K562 (cell line): Measurements from ENCODE around the gene RPS6KA4. TPM values are rescaled to one million over a fixed set of nuclear protein-coding genes. Genes with fewer than 3 reads are reported as not detected.

Experiments used
- ARNT ChIP-seq, 2 experiments: fragments of 450-650 bp; IDR thresholded peaks; 2 replicates each; pipeline ENCODE4 v1.6.1; 2016; ENCODE audit warnings: mild to moderate bottlenecking in 1 of 2
- BCOR ChIP-seq: fragments of 450-650 bp; IDR thresholded peaks from 2 replicates; pipeline ENCODE4 v1.6.1; 2016
- BMI1 ChIP-seq: fragments of 150-350 bp; IDR thresholded peaks from 2 replicates; pipeline ENCODE4 v1.6.1; 2014; ENCODE audit warnings: low read length
- BRD9 ChIP-seq: fragments of 450-650 bp; IDR thresholded peaks from 2 replicates; pipeline ENCODE4 v1.6.1; 2018; ENCODE audit warnings: low read depth; ENCODE audit not compliant: partially characterized antibody
- CBX1 ChIP-seq: sonication (generic); IDR thresholded peaks from 2 replicates; pipeline ENCODE4 v1.6.1; 2016; ENCODE audit warnings: antibody characterized with exemption, low read depth, mild to moderate bottlenecking
- COPS2 ChIP-seq: fragments of 450-650 bp; conservative IDR thresholded peaks from 2 replicates; pipeline ENCODE4 v1.6.1; 2016; ENCODE audit warnings: mild to moderate bottlenecking, moderate library complexity
- CTBP1 ChIP-seq: fragments of 450-650 bp; IDR thresholded peaks from 2 replicates; pipeline ENCODE4 v1.6.1; 2016; ENCODE audit warnings: borderline replicate concordance
- CTCFL ChIP-seq: IDR thresholded peaks from 2 replicates; pipeline ENCODE4 v1.6.1; 2011; ENCODE audit warnings: borderline replicate concordance, low read depth, mild to moderate bottlenecking, moderate library complexity, low read length; ENCODE audit not compliant: insufficient read depth, poor library complexity, severe bottlenecking
- DACH1 ChIP-seq: fragments of 450-650 bp; IDR thresholded peaks from 2 replicates; pipeline ENCODE4 v1.6.1; 2018; ENCODE audit not compliant: partially characterized antibody
- ELF4 ChIP-seq: fragments of 450-650 bp; formaldehyde crosslinking; IDR thresholded peaks from 2 replicates; pipeline ENCODE4 v1.4.0; 2022; ENCODE audit warnings: missing genetic modification characterization
- EP300 ChIP-seq: IDR thresholded peaks from 2 replicates; pipeline ENCODE4 v1.6.1; 2012; ENCODE audit warnings: low read length, improper control_type of control experiment
- FOSL1 ChIP-seq: fragments of 200-800 bp; sonication (Bioruptor generic); conservative IDR thresholded peaks from 2 replicates; pipeline ENCODE4 v1.6.1; 2016; ENCODE audit warnings: missing genetic modification characterization, missing compliant biosample characterization
- FOXJ2 ChIP-seq: fragments of 200-800 bp; sonication (Bioruptor generic); IDR thresholded peaks from 2 replicates; pipeline ENCODE4 v1.6.1; 2016; ENCODE audit warnings: missing genetic modification characterization, missing compliant biosample characterization
- HIVEP1 ChIP-seq: fragments of 250-450 bp; sonication (Bioruptor Pico); IDR thresholded peaks from 2 replicates; pipeline ENCODE4 v1.4.0; 2020; ENCODE audit warnings: mild to moderate bottlenecking
- HSF4 ChIP-seq: fragments of 250-450 bp; sonication (Bioruptor Pico); IDR thresholded peaks from 2 replicates; pipeline ENCODE4 v2.1.2; 2022; ENCODE audit warnings: mild to moderate bottlenecking, moderate library complexity, borderline replicate concordance
- KHSRP ChIP-seq: fragments of 450-650 bp; IDR thresholded peaks from 2 replicates; pipeline ENCODE4 v1.6.1; 2017
- NEUROD1 ChIP-seq: fragments of 150-350 bp; IDR thresholded peaks from 2 replicates; pipeline ENCODE4 v1.6.1; 2014; ENCODE audit warnings: borderline replicate concordance, low read length, low read depth; ENCODE audit not compliant: partially characterized antibody
- NFIC ChIP-seq: fragments of 450-650 bp; IDR thresholded peaks from 2 replicates; pipeline ENCODE4 v1.6.1; 2017; ENCODE audit warnings: mild to moderate bottlenecking, inconsistent platforms
- NR2C2 ChIP-seq, 2 experiments: fragments of 200-800 bp in 1 of 2; sonication (Bioruptor generic) in 1 of 2; sonication (generic) in 1 of 2; formaldehyde crosslinking in 1 of 2; IDR thresholded peaks; 2 replicates each; pipeline versions ENCODE4 v1.6.1 to v1.8.0; 2016 to 2022; ENCODE audit warnings: mild to moderate bottlenecking in 1 of 2, missing compliant biosample characterization in 1 of 2, missing genetic modification characterization in 1 of 2, missing genetic modification reagents in 1 of 2
- PBX2 ChIP-seq, 2 experiments: IDR thresholded peaks in 1 of 2; conservative IDR thresholded peaks in 1 of 2; 2 replicates each; pipeline ENCODE4 v1.6.1; 2016; ENCODE audit warnings: low read depth in 2 of 2, mild to moderate bottlenecking in 1 of 2, missing compliant biosample characterization in 1 of 2, missing genetic modification characterization in 1 of 2, moderate library complexity in 1 of 2
- RBM14 ChIP-seq: fragments of 200-400 bp; formaldehyde crosslinking; IDR thresholded peaks from 2 replicates; pipeline ENCODE4 v1.6.1; 2018; ENCODE audit warnings: low read depth, mild to moderate bottlenecking, low read length, moderate library complexity, borderline replicate concordance; ENCODE audit not compliant: insufficient read depth
- RUNX1 ChIP-seq: sonication (generic); IDR thresholded peaks from 2 replicates; pipeline ENCODE4 v1.6.1; 2016; ENCODE audit warnings: antibody characterized with exemption, low read depth
- SMARCB1 ChIP-seq: IDR thresholded peaks from 2 replicates; pipeline ENCODE4 v1.6.1; 2011; ENCODE audit warnings: improper control_type of control experiment, low read depth; ENCODE audit not compliant: insufficient read length
- TARDBP ChIP-seq: fragments of 450-650 bp; IDR thresholded peaks from 2 replicates; pipeline ENCODE4 v1.6.1; 2016
- XRCC5 ChIP-seq: fragments of 200-400 bp; formaldehyde crosslinking; IDR thresholded peaks from 2 replicates; pipeline ENCODE4 v1.6.1; 2017; ENCODE audit warnings: low read depth, mild to moderate bottlenecking, low read length
- polyA plus RNA-seq, 8 experiments: library from polyadenylated mRNA; depleted of rRNA in 4 of 8; stranded (reverse) in 5 of 8; unstranded in 3 of 8; fragments of >200 nt; fragmentation: Nextera tagmentation in 2 of 8; fragmentation: Illumina TruSeq in 1 of 8; extraction: Ambion mirVana in 2 of 8; extraction: Trizol in 1 of 8; gene quantifications; 2 replicates each; pipeline versions ENCODE4 v1.2.1 to v1.2.3, GENCODE V29; 2011 to 2014; ENCODE audit warnings: inconsistent platforms in 1 of 8, missing spikeins in 1 of 8
- total RNA-seq, 7 experiments: library from RNA; depleted of rRNA in 6 of 7; stranded (reverse); fragments of >200 nt in 6 of 7; fragmentation: Illumina TruSeq in 2 of 7; extraction: Trizol in 2 of 7; gene quantifications; 2 replicates each; pipeline versions ENCODE4 v1.2.1 to v1.2.3, GENCODE V29; 2011 to 2021; ENCODE audit warnings: low replicate concordance in 1 of 7

Gene RPS6KA4
- total and polyA plus RNA-seq, 9 of the 15 experiments (the other 6 are each of a cell fraction or from before 2014, with no cell fraction given), result 0.15 to 23.8 (median 9.8) TPM

- TF ChIP-seq HSF4 (no peak), CTCFL (no peak), DACH1 (peak; percentile 99), CTBP1 (peak; percentile 99), FOSL1 (peak; percentile 100), NR2C2 (CRISPR knock-in tag; IDR thresholded peaks at IDR 0.05) (no peak), NR2C2 (tag; IDR thresholded peaks at IDR 0.05) (peak; percentile 75), HIVEP1 (CRISPR knock-in tag) (no peak), RUNX1 (peak; percentile 91; the same call in 1 of the 2 replicates), CBX1 (peak; percentile 77; the same call in 1 of the 2 replicates), FOXJ2 (tag) (no peak), BRD9 (peak; percentile 19), NFIC (peak; percentile 96), BMI1 (no peak), EP300 (peak; percentile 98), TARDBP (peak; percentile 85), NEUROD1 (peak; percentile 93), KHSRP (no peak), BCOR (peak; percentile 100), ARNT (IDR thresholded peaks at IDR 0.05) (peak; percentile 85 to 94), COPS2 (no peak), ELF4 (peak; percentile 74), RBM14 (no peak), SMARCB1 (no peak), PBX2 (CRISPR knock-in tag; IDR thresholded peaks at IDR 0.05; ENCODE audit: low read depth) (peak; percentile 79), PBX2 (tag; conservative IDR thresholded peaks at IDR 0.05; ENCODE audit: low read depth) (peak; percentile 98), XRCC5 (peak; percentile 71)
Measured at GRCh38 chr11:64334764-64335735, 23.9 kb upstream of the RPS6KA4 start (continued).
